Osteoblast (primary cell): ENCODE measurements around the gene CHRNA3. TPM values are rescaled to one million over a fixed set of nuclear protein-coding genes. Genes with fewer than 3 reads are reported as not detected.

Experiments
- DNase-seq: peaks from one replicate; pipeline ENCODE4 v3.0.0; 2011; ENCODE audit warnings: low spot score, mixed read lengths; ENCODE audit not compliant: insufficient read length; ENCODE audit errors: missing footprints
- H2AFZ ChIP-seq: 2 replicates; pipeline ENCODE4 v1.6.0; 2011; ENCODE audit warnings: mild to moderate bottlenecking, low read length
- H3K27ac ChIP-seq: 2 replicates; pipeline ENCODE4 v1.5.1; 2011; ENCODE audit warnings: mild to moderate bottlenecking, low read depth, low read length, moderate library complexity
- H3K27me3 ChIP-seq: 2 replicates; pipeline ENCODE4 v1.6.0; 2012; ENCODE audit warnings: mild to moderate bottlenecking, control low read depth, inconsistent platforms, low read length, moderate library complexity; ENCODE audit not compliant: insufficient read depth
- H3K36me3 ChIP-seq: 2 replicates; pipeline ENCODE4 v1.5.1; 2011; ENCODE audit warnings: mild to moderate bottlenecking, low read length, control low read depth, moderate library complexity; ENCODE audit not compliant: insufficient read depth
- H3K4me1 ChIP-seq: 2 replicates; pipeline ENCODE4 v1.5.1; 2011; ENCODE audit warnings: mild to moderate bottlenecking, low read length, control low read depth, moderate library complexity; ENCODE audit not compliant: insufficient read depth
- H3K4me2 ChIP-seq: 2 replicates; pipeline ENCODE4 v1.6.0; 2011; ENCODE audit warnings: mild to moderate bottlenecking, low read length; ENCODE audit not compliant: insufficient read depth
- H3K4me3 ChIP-seq: fragments of 200-600 bp; sonication (generic); 3 replicates; pipeline ENCODE4 v1.5.1; 2012; ENCODE audit warnings: mild to moderate bottlenecking, low read length, inconsistent platforms; ENCODE audit not compliant: insufficient read depth
- H3K79me2 ChIP-seq: 2 replicates; pipeline ENCODE4 v1.6.0; 2012; ENCODE audit warnings: mild to moderate bottlenecking, low read length, control low read depth, inconsistent platforms; ENCODE audit not compliant: insufficient read depth
- H3K9me3 ChIP-seq: 2 replicates; pipeline ENCODE4 v1.5.1; 2011; ENCODE audit warnings: low read depth, low read length, control low read depth
- H4K20me1 ChIP-seq: 2 replicates; pipeline ENCODE4 v1.6.0; 2012; ENCODE audit warnings: mild to moderate bottlenecking, low read length, control low read depth; ENCODE audit not compliant: insufficient read depth
- total RNA-seq: library from RNA; depleted of rRNA; stranded (reverse); fragments of >200 nt; gene quantifications from 2 replicates; pipeline ENCODE4 v1.2.3, GENCODE V29; 2012
- TF ChIP-seq, protein P1 (sequence below): IDR thresholded peaks from 2 replicates; pipeline ENCODE4 v1.5.1; 2011; ENCODE audit warnings: mild to moderate bottlenecking, low read depth, low read length, moderate library complexity; ENCODE audit errors: extremely low read depth

CHRNA3 gene
- total RNA-seq, 1 donor, result not detected

DNA sequence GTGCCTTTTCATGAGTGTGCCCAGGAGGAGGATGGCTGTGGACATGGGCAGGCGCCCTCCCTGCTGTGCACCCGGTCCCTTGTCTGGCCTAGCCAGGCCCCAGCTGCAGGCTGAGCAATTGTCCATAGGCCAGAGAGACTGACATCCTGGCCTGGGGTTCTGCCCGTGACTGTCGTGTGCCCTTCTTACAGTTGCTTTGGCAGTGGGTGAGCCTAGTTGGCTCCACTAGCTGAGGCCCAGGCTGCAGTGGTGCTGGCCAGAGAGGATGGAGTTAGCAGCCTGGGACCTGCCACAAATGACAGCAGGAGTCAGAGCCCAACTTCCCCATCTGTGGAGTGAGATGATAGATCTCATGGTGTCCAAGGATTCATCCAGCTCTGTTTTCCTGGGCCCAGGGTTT, 29.2 kb upstream of the CHRNA3 start:
- H3K27me3 ChIP-seq, result peaks cover 3% of the 10 kb centered on the region
- DNase-seq, result no peak
- no peaks in the 10 kb centered on the region for H3K36me3 ChIP-seq
- H3K79me2 ChIP-seq, result no peaks in the 10 kb centered on the region
- no peak overlapping the region for H2AFZ ChIP-seq
- H4K20me1 ChIP-seq, result no peaks in the 10 kb centered on the region
- H3K4me1 ChIP-seq, result no peaks in the 10 kb centered on the region
- no peak overlapping the region for H3K4me2 ChIP-seq
- H3K27ac ChIP-seq, result no peak overlapping the region
- H3K4me3 ChIP-seq, result no peak overlapping the region
- H3K9me3 ChIP-seq, result no peaks in the 10 kb centered on the region
- TF ChIP-seq, protein P1, sequence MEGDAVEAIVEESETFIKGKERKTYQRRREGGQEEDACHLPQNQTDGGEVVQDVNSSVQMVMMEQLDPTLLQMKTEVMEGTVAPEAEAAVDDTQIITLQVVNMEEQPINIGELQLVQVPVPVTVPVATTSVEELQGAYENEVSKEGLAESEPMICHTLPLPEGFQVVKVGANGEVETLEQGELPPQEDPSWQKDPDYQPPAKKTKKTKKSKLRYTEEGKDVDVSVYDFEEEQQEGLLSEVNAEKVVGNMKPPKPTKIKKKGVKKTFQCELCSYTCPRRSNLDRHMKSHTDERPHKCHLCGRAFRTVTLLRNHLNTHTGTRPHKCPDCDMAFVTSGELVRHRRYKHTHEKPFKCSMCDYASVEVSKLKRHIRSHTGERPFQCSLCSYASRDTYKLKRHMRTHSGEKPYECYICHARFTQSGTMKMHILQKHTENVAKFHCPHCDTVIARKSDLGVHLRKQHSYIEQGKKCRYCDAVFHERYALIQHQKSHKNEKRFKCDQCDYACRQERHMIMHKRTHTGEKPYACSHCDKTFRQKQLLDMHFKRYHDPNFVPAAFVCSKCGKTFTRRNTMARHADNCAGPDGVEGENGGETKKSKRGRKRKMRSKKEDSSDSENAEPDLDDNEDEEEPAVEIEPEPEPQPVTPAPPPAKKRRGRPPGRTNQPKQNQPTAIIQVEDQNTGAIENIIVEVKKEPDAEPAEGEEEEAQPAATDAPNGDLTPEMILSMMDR, result no peak

DNA sequence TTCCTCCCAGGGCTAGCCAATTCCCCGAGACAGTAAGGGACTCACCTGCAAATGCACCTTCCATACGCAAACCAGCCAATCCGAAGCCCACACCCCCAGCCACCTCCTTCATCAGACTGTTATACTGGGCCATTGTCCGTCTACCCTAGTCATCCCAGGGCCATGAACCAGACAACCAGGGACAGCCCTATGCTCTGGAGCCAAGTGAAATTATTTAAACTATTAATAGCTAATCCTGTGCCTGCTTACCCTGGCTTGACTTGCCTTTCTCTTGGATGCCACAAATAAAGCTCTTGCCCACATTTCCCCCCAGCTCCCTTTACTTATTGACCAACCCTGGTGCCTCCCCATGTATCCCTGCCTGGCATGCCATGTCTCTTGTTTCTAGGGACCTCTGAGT, 24.2 kb upstream of the CHRNA3 start:
- no peak for DNase-seq
- H3K4me1 ChIP-seq, result no peaks in the 10 kb centered on the region
- H2AFZ ChIP-seq, result no peak overlapping the region
- H4K20me1 ChIP-seq, result no peaks in the 10 kb centered on the region
- H3K4me3 ChIP-seq, result no peak overlapping the region
- TF ChIP-seq, protein P1, result no peak
- H3K27me3 ChIP-seq, result peaks cover 12% of the 10 kb centered on the region
- no peak overlapping the region for H3K4me2 ChIP-seq
- H3K36me3 ChIP-seq, result no peaks in the 10 kb centered on the region
- no peaks in the 10 kb centered on the region for H3K79me2 ChIP-seq
- no peak overlapping the region for H3K27ac ChIP-seq
- H3K9me3 ChIP-seq, result no peaks in the 10 kb centered on the region

DNA sequence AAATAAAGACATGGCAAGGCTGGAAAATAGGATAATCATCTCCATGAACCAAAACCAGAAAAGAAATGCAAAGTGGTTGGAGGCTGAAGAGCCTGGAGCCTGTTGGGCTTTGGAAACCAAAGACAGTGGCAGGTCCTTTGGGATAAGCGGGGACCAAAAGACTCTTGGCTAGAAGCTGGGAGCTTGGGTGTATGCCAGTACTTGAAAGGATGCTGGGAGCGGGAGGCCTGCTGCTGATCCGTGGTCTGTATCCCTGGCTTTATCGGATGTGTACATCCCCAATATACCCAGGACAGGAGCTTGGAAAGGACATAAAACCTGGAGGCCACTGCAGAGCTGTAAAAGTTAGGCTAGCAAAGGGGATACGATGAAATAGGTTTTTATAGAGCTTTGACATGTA, 21.5 kb upstream of the CHRNA3 start:
- no peaks in the 10 kb centered on the region for H4K20me1 ChIP-seq
- H3K27ac ChIP-seq, result no peak overlapping the region
- DNase-seq, result no peak
- no peak overlapping the region for H3K4me2 ChIP-seq
- H3K36me3 ChIP-seq, result no peaks in the 10 kb centered on the region
- H3K4me1 ChIP-seq, result no peaks in the 10 kb centered on the region
- H3K79me2 ChIP-seq, result no peaks in the 10 kb centered on the region
- no peak overlapping the region for H2AFZ ChIP-seq
- peaks cover 13% of the 10 kb centered on the region for H3K27me3 ChIP-seq
- TF ChIP-seq, protein P1, result no peak
- H3K4me3 ChIP-seq, result no peak overlapping the region
- H3K9me3 ChIP-seq, result no peaks in the 10 kb centered on the region

DNA sequence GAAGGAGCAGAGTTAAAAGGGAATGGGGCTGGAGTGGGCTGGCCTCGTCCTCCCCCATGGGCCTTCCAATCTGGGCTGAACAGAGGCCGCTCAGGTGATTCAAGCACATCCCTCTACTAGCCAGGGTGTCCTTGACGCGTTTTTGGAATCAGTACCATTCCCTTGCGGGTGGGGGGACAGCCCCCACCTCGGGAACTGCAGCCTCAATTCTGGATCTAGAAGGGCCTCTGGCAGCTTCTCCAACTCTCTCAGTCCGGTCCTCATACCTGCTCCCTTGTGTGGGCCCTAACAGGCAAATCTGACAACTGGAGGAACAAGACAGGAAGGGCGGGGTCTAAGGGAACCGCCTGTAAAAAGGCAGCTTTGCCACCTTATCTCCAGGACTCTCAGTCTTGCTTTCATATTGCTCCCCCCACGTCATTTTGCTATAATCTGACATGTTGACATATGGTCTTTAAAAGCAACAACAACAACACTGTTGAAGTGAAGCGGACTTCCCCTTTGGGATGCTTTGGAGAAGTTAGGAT, 21.0 kb upstream of the CHRNA3 start:
- Histone ChIP-seq H2AFZ (no peak overlapping the region), H4K20me1 (no peaks in the 10 kb centered on the region), H3K9me3 (no peaks in the 10 kb centered on the region), H3K36me3 (no peaks in the 10 kb centered on the region), H3K27ac (no peak overlapping the region), H3K79me2 (no peaks in the 10 kb centered on the region), H3K27me3 (peaks cover 13% of the 10 kb centered on the region), H3K4me1 (no peaks in the 10 kb centered on the region), H3K4me3 (no peak overlapping the region), H3K4me2 (no peak overlapping the region)
- no peak for DNase-seq
- TF ChIP-seq, protein P1, result no peak
